GM23338 (cell line): Measurements from ENCODE around the gene SPINT2. TPM values are rescaled to one million over a fixed set of nuclear protein-coding genes. Genes with fewer than 3 reads are reported as not detected.

Experiments used
- ATAC-seq: fragments of 200-7000 bp; cut with Tn5 transposase; 3 replicates; pipeline ENCODE4 v1.9.1; 2020
- DNase-seq: peaks from one replicate; pipeline ENCODE4 v3.0.0-alpha.2; 2015; ENCODE audit warnings: low spot score
- H2AFZ ChIP-seq: fragments of 200-600 bp; sonication (generic); 2 replicates; pipeline ENCODE4 v1.8.0; 2016; ENCODE audit warnings: antibody characterized with exemption, mild to moderate bottlenecking, moderate library complexity
- H3F3A ChIP-seq: fragments of 200-600 bp; sonication (generic); replicated peaks from 2 replicates; pipeline ENCODE4 v1.8.0; 2017; ENCODE audit warnings: antibody characterized with exemption, mixed run types, low read depth
- H3K27ac ChIP-seq: fragments of 200-600 bp; sonication (generic); 2 replicates; pipeline ENCODE4 v1.6.1; 2016; ENCODE audit warnings: low read depth
- H3K27me3 ChIP-seq: fragments of 200-600 bp; sonication (generic); 2 replicates; pipeline ENCODE4 v1.8.0; 2016; ENCODE audit warnings: mild to moderate bottlenecking, mixed run types, moderate library complexity; ENCODE audit not compliant: insufficient read depth
- H3K36me3 ChIP-seq: fragments of 200-600 bp; sonication (generic); 2 replicates; pipeline ENCODE4 v1.8.0; 2016; ENCODE audit warnings: mild to moderate bottlenecking; ENCODE audit not compliant: insufficient read depth
- H3K4me1 ChIP-seq: fragments of 200-600 bp; sonication (generic); 2 replicates; pipeline ENCODE4 v1.8.0; 2016; ENCODE audit warnings: mild to moderate bottlenecking, moderate library complexity; ENCODE audit not compliant: insufficient read depth
- H3K4me2 ChIP-seq: fragments of 200-600 bp; sonication (generic); 2 replicates; pipeline ENCODE4 v1.7.1; 2017; ENCODE audit warnings: mixed run types
- H3K4me3 ChIP-seq: fragments of 200-600 bp; sonication (generic); 2 replicates; pipeline ENCODE4 v1.6.1; 2016; ENCODE audit warnings: mixed run types
- H3K79me2 ChIP-seq: fragments of 200-600 bp; sonication (generic); replicated peaks from 2 replicates; pipeline ENCODE4 v1.8.0; 2017; ENCODE audit warnings: mild to moderate bottlenecking; ENCODE audit not compliant: insufficient read depth
- H3K9me2 ChIP-seq: fragments of 200-600 bp; sonication (generic); 2 replicates; pipeline ENCODE4 v1.8.0; 2017; ENCODE audit not compliant: insufficient read depth
- H4K20me1 ChIP-seq: fragments of 200-600 bp; sonication (generic); replicated peaks from 2 replicates; pipeline ENCODE4 v1.8.0; 2017; ENCODE audit warnings: mild to moderate bottlenecking; ENCODE audit not compliant: insufficient read depth
- H3K27ac Mint-ChIP-seq: 2 replicates; pipeline ENCODE4 v1.8.0; 2020; ENCODE audit warnings: inconsistent platforms, mild to moderate bottlenecking, moderate library complexity, mixed read lengths
- H3K27me3 Mint-ChIP-seq: 3 replicates; pipeline ENCODE4 v1.8.0; 2022; ENCODE audit warnings: low read depth, mild to moderate bottlenecking, moderate library complexity, mixed read lengths, inconsistent platforms; ENCODE audit not compliant: insufficient read depth, poor library complexity
- H3K36me3 Mint-ChIP-seq: 3 replicates; pipeline ENCODE4 v1.8.0; 2021; ENCODE audit warnings: low read depth, mild to moderate bottlenecking, inconsistent platforms, moderate library complexity, mixed read lengths
- H3K4me1 Mint-ChIP-seq: 3 replicates; pipeline ENCODE4 v1.8.0; 2020; ENCODE audit warnings: mild to moderate bottlenecking, inconsistent platforms, mixed read lengths
- H3K4me3 Mint-ChIP-seq: 3 replicates; pipeline ENCODE4 v1.8.0; 2021; ENCODE audit warnings: moderate library complexity, mild to moderate bottlenecking, inconsistent platforms, mixed read lengths
- H3K9me3 Mint-ChIP-seq: 3 replicates; pipeline ENCODE4 v1.8.0; 2020; ENCODE audit warnings: moderate library complexity, mild to moderate bottlenecking, inconsistent platforms, mixed read lengths
- EZH2 ChIP-seq: fragments of 200-600 bp; sonication (generic); IDR thresholded peaks from one replicate; pipeline ENCODE4 v1.8.0; 2017; ENCODE audit warnings: antibody characterized with exemption, mild to moderate bottlenecking, low read depth; ENCODE audit not compliant: unreplicated experiment
- EZH2phosphoT487 ChIP-seq: fragments of 200-600 bp; sonication (generic); IDR thresholded peaks from one replicate; pipeline ENCODE4 v1.8.1; 2018; ENCODE audit warnings: antibody characterized with exemption; ENCODE audit not compliant: unreplicated experiment
- JUNB ChIP-seq: IDR thresholded peaks from one replicate; pipeline ENCODE4 v1.6.1; 2016; ENCODE audit warnings: antibody characterized with exemption; ENCODE audit not compliant: unreplicated experiment
- STAT1 ChIP-seq: IDR thresholded peaks from one replicate; pipeline ENCODE4 v1.6.1; 2016; ENCODE audit warnings: antibody characterized with exemption; ENCODE audit not compliant: unreplicated experiment
- ZNF331 ChIP-seq: fragments of 250-450 bp; sonication (Bioruptor Pico); IDR thresholded peaks from 2 replicates; pipeline ENCODE4 v1.5.0; 2020; ENCODE audit warnings: low read depth, mild to moderate bottlenecking, moderate library complexity
- polyA plus RNA-seq: library from polyadenylated mRNA; unstranded; fragments of >200 nt; fragmentation: Nextera tagmentation; extraction: Ambion mirVana; gene quantifications from 2 replicates; pipeline ENCODE4 v1.2.1, GENCODE V29; 2016
- total RNA-seq: library from RNA; depleted of rRNA; stranded (reverse); fragments of >200 nt; shearing (Covaris generic); gene quantifications from 2 replicates; pipeline ENCODE4 v1.2.3, GENCODE V29; 2014
- TF ChIP-seq, protein P1 (sequence below): IDR thresholded peaks from 2 replicates; pipeline ENCODE4 v1.6.1; 2016; ENCODE audit warnings: antibody characterized with exemption
- TF ChIP-seq, protein P2 (sequence below): IDR thresholded peaks from one replicate; pipeline ENCODE4 v1.6.1; 2018; ENCODE audit warnings: antibody characterized with exemption; ENCODE audit not compliant: unreplicated experiment
- TF ChIP-seq, protein P3 (sequence below), 2 experiments: fragments of 200-600 bp in 1 of 2; sonication (generic) in 1 of 2; conservative IDR thresholded peaks; 2 replicates each; pipeline versions ENCODE4 v1.5.1 to v1.6.1; 2016 to 2017; ENCODE audit warnings: antibody characterized with exemption in 2 of 2, low read depth in 2 of 2, mild to moderate bottlenecking in 2 of 2, moderate library complexity in 1 of 2

Gene SPINT2
- total and polyA plus RNA-seq, 2 experiments from 2014 or later: 319 to 468 TPM

DNA sequence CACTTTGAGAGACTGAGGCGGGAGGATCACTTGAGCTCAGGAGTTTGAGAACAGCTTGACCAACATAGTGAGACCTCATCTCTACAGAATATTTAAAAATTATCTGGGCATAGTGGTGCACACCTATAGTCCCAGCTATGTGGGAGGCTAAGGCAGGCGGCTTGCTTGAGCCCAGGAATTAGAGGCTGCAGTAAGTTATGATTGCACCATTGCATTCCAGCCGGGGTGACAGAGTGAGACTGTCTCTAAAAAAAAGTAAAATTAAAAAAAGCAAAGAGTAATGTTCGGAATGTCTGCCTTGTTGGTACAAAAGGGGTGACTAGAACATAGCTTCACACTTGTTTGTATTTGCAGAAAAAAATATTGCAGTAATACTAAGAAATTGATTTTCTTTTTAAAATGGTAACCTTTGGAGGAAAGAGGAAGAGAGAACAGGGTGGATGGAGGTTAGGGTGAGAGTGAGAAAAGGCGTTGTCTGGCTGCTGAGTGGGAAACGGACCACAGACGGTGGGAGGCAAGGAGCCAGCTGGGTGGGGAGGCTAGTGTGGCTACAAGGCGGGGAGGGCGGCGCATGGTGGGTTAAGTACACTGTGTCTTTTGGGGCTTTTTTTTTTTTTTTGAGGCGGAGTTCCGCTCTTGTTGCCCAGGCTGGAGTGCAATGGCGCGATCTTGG is 18.4 kb upstream of the SPINT2 start (continued):
- TF ChIP-seq, protein P1, sequence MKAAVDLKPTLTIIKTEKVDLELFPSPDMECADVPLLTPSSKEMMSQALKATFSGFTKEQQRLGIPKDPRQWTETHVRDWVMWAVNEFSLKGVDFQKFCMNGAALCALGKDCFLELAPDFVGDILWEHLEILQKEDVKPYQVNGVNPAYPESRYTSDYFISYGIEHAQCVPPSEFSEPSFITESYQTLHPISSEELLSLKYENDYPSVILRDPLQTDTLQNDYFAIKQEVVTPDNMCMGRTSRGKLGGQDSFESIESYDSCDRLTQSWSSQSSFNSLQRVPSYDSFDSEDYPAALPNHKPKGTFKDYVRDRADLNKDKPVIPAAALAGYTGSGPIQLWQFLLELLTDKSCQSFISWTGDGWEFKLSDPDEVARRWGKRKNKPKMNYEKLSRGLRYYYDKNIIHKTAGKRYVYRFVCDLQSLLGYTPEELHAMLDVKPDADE: no peak
- TF ChIP-seq JUNB (no peak), ZNF331 (CRISPR knock-in tag) (no peak), EZH2 (no peak)
- TF ChIP-seq, protein P2, sequence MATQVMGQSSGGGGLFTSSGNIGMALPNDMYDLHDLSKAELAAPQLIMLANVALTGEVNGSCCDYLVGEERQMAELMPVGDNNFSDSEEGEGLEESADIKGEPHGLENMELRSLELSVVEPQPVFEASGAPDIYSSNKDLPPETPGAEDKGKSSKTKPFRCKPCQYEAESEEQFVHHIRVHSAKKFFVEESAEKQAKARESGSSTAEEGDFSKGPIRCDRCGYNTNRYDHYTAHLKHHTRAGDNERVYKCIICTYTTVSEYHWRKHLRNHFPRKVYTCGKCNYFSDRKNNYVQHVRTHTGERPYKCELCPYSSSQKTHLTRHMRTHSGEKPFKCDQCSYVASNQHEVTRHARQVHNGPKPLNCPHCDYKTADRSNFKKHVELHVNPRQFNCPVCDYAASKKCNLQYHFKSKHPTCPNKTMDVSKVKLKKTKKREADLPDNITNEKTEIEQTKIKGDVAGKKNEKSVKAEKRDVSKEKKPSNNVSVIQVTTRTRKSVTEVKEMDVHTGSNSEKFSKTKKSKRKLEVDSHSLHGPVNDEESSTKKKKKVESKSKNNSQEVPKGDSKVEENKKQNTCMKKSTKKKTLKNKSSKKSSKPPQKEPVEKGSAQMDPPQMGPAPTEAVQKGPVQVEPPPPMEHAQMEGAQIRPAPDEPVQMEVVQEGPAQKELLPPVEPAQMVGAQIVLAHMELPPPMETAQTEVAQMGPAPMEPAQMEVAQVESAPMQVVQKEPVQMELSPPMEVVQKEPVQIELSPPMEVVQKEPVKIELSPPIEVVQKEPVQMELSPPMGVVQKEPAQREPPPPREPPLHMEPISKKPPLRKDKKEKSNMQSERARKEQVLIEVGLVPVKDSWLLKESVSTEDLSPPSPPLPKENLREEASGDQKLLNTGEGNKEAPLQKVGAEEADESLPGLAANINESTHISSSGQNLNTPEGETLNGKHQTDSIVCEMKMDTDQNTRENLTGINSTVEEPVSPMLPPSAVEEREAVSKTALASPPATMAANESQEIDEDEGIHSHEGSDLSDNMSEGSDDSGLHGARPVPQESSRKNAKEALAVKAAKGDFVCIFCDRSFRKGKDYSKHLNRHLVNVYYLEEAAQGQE: no peak
- TF ChIP-seq, protein P3, sequence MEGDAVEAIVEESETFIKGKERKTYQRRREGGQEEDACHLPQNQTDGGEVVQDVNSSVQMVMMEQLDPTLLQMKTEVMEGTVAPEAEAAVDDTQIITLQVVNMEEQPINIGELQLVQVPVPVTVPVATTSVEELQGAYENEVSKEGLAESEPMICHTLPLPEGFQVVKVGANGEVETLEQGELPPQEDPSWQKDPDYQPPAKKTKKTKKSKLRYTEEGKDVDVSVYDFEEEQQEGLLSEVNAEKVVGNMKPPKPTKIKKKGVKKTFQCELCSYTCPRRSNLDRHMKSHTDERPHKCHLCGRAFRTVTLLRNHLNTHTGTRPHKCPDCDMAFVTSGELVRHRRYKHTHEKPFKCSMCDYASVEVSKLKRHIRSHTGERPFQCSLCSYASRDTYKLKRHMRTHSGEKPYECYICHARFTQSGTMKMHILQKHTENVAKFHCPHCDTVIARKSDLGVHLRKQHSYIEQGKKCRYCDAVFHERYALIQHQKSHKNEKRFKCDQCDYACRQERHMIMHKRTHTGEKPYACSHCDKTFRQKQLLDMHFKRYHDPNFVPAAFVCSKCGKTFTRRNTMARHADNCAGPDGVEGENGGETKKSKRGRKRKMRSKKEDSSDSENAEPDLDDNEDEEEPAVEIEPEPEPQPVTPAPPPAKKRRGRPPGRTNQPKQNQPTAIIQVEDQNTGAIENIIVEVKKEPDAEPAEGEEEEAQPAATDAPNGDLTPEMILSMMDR (conservative IDR thresholded peaks at IDR 0.05; ENCODE audit: low read depth in 2 of 2): no peak

DNA sequence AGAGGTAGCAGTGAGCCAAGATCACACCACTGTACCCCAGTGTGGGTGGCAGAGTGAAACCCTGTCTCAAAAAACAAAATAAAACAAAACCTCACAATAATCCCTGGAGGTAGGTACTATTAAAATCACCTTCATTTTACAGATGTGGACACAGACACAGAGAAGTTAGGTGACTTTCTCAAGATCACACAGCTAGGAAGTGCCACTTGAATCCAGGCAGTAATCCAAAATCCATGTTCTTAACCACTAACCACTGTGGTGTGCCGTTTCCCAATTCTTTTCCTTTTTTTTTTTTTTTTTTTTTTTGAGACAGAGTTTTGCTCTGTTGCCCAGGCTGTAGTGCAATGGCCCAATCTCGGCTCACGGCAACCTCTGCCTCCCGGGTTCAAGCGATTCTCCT is 17.2 kb upstream of the SPINT2 start:
- H3K4me3 Mint-ChIP-seq: no peak overlapping the region
- Histone ChIP-seq H3K9me2 (no peaks in the 10 kb centered on the region), H3F3A (peaks cover 21% of the 10 kb centered on the region; the same call in 1 of the 2 replicates), H3K79me2 (no peaks in the 10 kb centered on the region), H3K4me3 (no peak overlapping the region), H3K4me2 (no peak overlapping the region), H2AFZ (no peak overlapping the region), H3K27ac (no peak overlapping the region), H3K27me3 (peaks cover 8% of the 10 kb centered on the region; the same call in 1 of the 2 replicates), H4K20me1 (no peaks in the 10 kb centered on the region), H3K36me3 (no peaks in the 10 kb centered on the region), H3K4me1 (peaks cover 24% of the 10 kb centered on the region)
- TF ChIP-seq STAT1 (no peak), EZH2 (no peak), EZH2phosphoT487 (no peak), JUNB (no peak)
- peaks cover 26% of the 10 kb centered on the region for H3K4me1 Mint-ChIP-seq
- H3K27ac Mint-ChIP-seq: no peak overlapping the region
- H3K36me3 Mint-ChIP-seq: no peaks in the 10 kb centered on the region
- DNase-seq (no peak), ATAC-seq (no peak)
- H3K27me3 Mint-ChIP-seq: peaks cover 20% of the 10 kb centered on the region
- no peaks in the 10 kb centered on the region; the same call in 2 of the 3 replicates for H3K9me3 Mint-ChIP-seq
